Aorta (tissue), 5 donors: ENCODE results near the gene C9orf152. TPM values are rescaled to one million over a fixed set of nuclear protein-coding genes. Genes with fewer than 3 reads are reported as not detected.
"Not testable (repeated sequence)": the region's sequence is repeated elsewhere in the genome, so short reads cannot be mapped to it uniquely, and the experiment has no call there.

ENCODE experiments used
- ATAC-seq: fragments of 200-7000 bp; cut with Tn5 transposase; one replicate; pipeline ENCODE4 v1.9.1; 2022; ENCODE audit warnings: moderate library complexity; ENCODE audit not compliant: low FRiP score
- DNase-seq, 2 donors: peaks; one replicate each; pipeline ENCODE4 v3.0.0-alpha.2; 2020
- H3K27ac ChIP-seq, 2 donors: one replicate each; pipeline ENCODE4 v1.5.1; 2013; ENCODE audit warnings: low read length in 2 of 2, mild to moderate bottlenecking in 2 of 2, moderate library complexity in 2 of 2, control low read depth in 1 of 2, inconsistent platforms in 1 of 2, low read depth in 1 of 2
- H3K27me3 ChIP-seq, 2 donors: one replicate each; pipeline ENCODE4 v1.6.1; 2013; ENCODE audit warnings: control low read depth in 1 of 2, low read length in 1 of 2, mild to moderate bottlenecking in 1 of 2, moderate library complexity in 1 of 2; ENCODE audit not compliant: insufficient read depth in 2 of 2, control insufficient read depth in 1 of 2
- H3K36me3 ChIP-seq, 2 donors: one replicate each; pipeline ENCODE4 v1.6.1; 2013; ENCODE audit warnings: control low read depth in 1 of 2, low read length in 1 of 2, mild to moderate bottlenecking in 1 of 2; ENCODE audit not compliant: insufficient read depth in 2 of 2, control insufficient read depth in 1 of 2
- H3K4me1 ChIP-seq, 2 donors: one replicate each; pipeline ENCODE4 v1.6.1; 2013; ENCODE audit warnings: low read length in 2 of 2, control low read depth in 1 of 2, mild to moderate bottlenecking in 1 of 2, moderate library complexity in 1 of 2; ENCODE audit not compliant: insufficient read depth in 2 of 2, control insufficient read depth in 1 of 2
- H3K4me3 ChIP-seq, 2 donors: one replicate each; pipeline ENCODE4 v1.5.1; 2013; ENCODE audit warnings: low read length in 2 of 2, control low read depth in 1 of 2, mild to moderate bottlenecking in 1 of 2
- H3K9me3 ChIP-seq: one replicate; pipeline ENCODE4 v1.6.1; 2013; ENCODE audit warnings: mild to moderate bottlenecking, low read length; ENCODE audit not compliant: control insufficient read depth
- WGBS, 2 donors: extraction: QIAGEN DNeasy Blood & Tissue Kit; methylation state at CpG; one replicate each; pipeline ENCODE4 v1.1.7; 2013; 5-methylcytosine and 5-hydroxymethylcytosine counted together
- intact Hi-C, 2 donors: fragments of 100-400 bp; cut with DNase I; formaldehyde crosslinking; loops; one replicate each; pipeline versions ENCODE4 v1.14.2 to v1.15.0; 2022
- polyA plus RNA-seq, 2 donors: library from polyadenylated mRNA; stranded (reverse); fragments of 200-250 nt; gene quantifications; one replicate each; pipeline ENCODE4 v1.2.3, GENCODE V29; 2013
- total RNA-seq, 2 donors: library from RNA; stranded (reverse); fragmentation: NEBNext Ultra II Directional; extraction: Animal tissue kit (Norgen Biotek cat#: 25700); gene quantifications; one replicate each; pipeline ENCODE4 v1.2.1, GENCODE V29; 2021
- donor health status: healthy with polysubstance abuse.
- donor health status: Bipolar disorder and iron deficiency.
- donor health status: DM: no; HTN: no; CAD: no.
- donor health status: DM: no; HTN: no; CAD: no.
- donor health status: DM: yes; HTN: yes; CAD: no.

Gene C9orf152
- total and polyA plus RNA-seq, 4 donors, result 0.38 to 3.1 TPM; not detected in 2

DNA sequence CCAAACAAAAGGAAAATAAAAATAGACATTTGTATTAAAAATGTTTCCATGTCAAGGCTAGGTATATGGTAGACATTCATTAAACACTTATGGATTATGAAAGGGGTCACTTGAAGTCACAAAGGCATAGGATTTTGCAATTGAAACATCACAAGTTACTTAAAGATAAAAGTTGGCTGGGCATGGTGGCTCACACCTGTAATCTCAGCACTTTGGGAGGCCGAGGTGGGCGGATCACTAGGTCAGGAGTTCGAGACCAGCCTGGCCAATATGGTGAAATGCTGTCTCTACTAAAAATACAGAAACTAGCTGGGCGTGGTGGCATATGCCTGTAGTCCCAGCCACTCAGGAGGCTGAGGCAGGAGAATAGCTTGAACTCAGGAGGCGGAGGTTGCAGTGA, 43.8 kb upstream of the C9orf152 start:
- H3K4me1 ChIP-seq, ATAC-seq, H3K4me3 ChIP-seq, intact Hi-C loops, H3K9me3 ChIP-seq, H3K36me3 ChIP-seq, H3K27me3 ChIP-seq, H3K27ac ChIP-seq, DNase-seq: not testable (repeated sequence)
- WGBS, 2 donors, result 97 to 98% methylated on average over 5 of the region's 5 CpGs

DNA sequence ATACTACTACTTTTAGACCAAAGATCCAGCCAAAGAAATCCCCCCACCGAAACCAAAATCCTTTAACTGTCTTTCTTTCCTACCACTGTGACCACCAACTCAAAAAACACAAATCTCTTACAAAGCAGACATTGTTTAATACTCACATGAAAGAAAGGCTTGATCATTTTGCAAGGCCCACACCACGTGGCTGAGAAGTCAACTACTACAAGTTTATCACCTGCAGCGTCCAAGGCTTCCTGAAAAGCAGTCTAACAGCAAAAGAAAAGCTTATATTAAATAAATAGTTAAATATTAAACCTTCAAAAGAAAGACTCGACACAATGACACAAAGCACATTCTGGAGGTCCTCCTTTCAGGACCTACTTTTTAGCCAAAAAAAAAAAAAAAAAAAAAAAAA, 43.3 kb upstream of the C9orf152 start:
- intact Hi-C loops, result no loop called here
- Histone ChIP-seq H3K9me3 (no peaks in the 10 kb centered on the region), H3K27me3 (no peaks in the 10 kb centered on the region), H3K36me3 (peaks cover 0 to 5% of the 10 kb centered on the region in 2 donors), H3K4me1 (peaks cover 0 to 3% of the 10 kb centered on the region in 2 donors), H3K27ac (no peak overlapping the region), H3K4me3 (no peak overlapping the region)
- DNase-seq (no peak), ATAC-seq (no peak)
- WGBS, 2 donors, result 88 to 90% methylated on average over 4 of the region's 4 CpGs

DNA sequence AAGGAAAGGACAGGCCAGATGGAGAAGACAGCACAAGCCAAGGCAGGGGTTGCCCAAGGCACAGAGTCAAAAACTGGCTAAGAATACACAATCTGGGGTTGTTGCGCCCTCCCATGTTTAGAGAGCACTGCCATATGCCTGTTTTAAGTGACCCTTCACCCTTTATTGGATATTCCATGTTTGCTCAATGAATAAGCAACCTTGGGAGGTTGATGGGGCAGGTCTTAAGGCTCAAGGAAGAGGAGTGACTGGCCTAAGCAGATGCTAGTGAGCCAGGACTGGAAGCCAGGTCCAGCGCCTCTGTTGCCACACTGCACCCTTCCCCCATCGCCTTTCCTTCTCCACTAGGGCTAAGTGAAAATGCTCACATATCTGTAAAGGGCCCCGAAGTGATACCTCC, 41.6 kb upstream of the C9orf152 start:
- Histone ChIP-seq H3K27me3 (no peaks in the 10 kb centered on the region), H3K4me1 (peaks cover 0 to 2% of the 10 kb centered on the region in 2 donors), H3K36me3 (peaks cover 0 to 5% of the 10 kb centered on the region in 2 donors), H3K27ac (no peak overlapping the region), H3K4me3 (no peak overlapping the region), H3K9me3 (no peaks in the 10 kb centered on the region)
- intact Hi-C loops, result no loop called here
- ATAC-seq, result no peak
- WGBS, 2 donors, result 96 to 98% methylated on average over 4 of the region's 4 CpGs
- no peak for DNase-seq

DNA sequence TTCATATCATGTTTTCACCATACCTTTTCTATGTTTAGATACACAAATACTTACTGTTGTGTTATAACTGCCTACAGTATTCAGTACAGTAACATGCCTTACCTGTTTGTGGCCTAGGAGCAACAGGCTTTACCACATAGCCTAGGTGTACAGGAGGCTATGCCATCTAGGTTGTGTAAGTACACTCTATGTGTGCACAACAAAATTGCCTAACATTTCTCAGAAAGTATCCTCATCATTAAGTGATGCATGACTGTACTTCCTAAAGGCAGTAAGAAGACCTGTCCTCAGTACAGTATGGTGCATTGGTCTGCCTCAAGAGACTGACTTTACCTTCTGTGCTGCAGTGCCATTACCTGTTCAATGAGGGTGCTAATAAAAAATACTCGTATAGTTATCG, 40.4 kb upstream of the C9orf152 start:
- Histone ChIP-seq H3K27ac (no peak overlapping the region), H3K4me1 (no peaks in the 10 kb centered on the region), H3K36me3 (peaks cover 0 to 6% of the 10 kb centered on the region in 2 donors), H3K9me3 (no peaks in the 10 kb centered on the region), H3K4me3 (no peak overlapping the region), H3K27me3 (no peaks in the 10 kb centered on the region)
- intact Hi-C loops, result no loop called here
- DNase-seq (no peak), ATAC-seq (no peak)
- 93 to 95% methylated on average over 2 of the region's 2 CpGs for WGBS, 2 donors

DNA sequence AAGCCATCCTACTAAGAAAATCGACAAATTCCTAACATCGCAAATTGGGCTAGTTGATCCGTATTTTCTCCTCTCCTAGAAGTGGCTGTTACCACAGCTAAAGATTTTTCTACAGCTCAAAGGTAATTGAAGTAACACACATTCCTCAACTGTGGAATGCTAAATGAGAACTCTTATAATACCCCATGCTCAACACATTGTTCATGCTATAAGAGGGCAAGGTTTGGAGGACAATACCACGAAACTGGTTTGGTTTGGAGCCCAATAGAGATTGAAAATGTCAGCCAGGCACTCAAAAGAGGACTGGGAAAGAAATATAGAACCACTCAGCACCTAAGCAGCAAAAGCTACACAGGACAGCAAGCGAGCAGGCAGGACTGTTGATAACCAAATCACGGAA, 38.3 kb upstream of the C9orf152 start:
- no peak overlapping the region for H3K27ac ChIP-seq
- ATAC-seq (no peak), DNase-seq (no peak)
- no peaks in the 10 kb centered on the region for H3K4me1 ChIP-seq
- H3K4me3 ChIP-seq, result no peak overlapping the region
- H3K9me3 ChIP-seq, result no peaks in the 10 kb centered on the region
- intact Hi-C loops, result no loop called here
- H3K36me3 ChIP-seq, result peaks cover 0 to 9% of the 10 kb centered on the region in 2 donors
- 95 to 96% methylated on average over 6 of the region's 6 CpGs for WGBS, 2 donors
- no peaks in the 10 kb centered on the region for H3K27me3 ChIP-seq

DNA sequence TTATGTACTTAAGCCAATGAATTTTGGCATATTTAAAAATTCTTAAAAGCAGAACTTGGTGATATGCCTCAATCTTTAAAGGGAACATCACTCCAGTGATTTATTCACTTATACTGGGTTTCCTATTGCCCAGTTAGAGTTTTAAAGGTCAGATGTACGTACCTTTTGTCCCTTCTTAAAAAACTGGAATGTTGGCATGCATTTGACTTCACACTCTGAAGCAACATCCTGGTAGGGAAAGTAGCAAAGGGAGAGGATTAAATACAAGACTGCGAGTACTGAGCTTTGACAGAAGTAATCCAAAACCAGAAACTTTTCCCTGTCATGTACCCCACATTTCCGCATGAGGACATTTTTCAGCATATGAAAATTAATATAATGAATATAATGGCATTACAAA, 36.7 kb upstream of the C9orf152 start:
- no peak for ATAC-seq
- H3K4me3 ChIP-seq, result no peak overlapping the region
- no peak for DNase-seq
- no peak overlapping the region for H3K27ac ChIP-seq
- intact Hi-C loops, result no loop called here
- H3K36me3 ChIP-seq, result peaks cover 0 to 6% of the 10 kb centered on the region in 2 donors
- no peaks in the 10 kb centered on the region for H3K9me3 ChIP-seq
- H3K27me3 ChIP-seq, result no peaks in the 10 kb centered on the region
- WGBS, 2 donors, result 52 to 65% methylated on average over 3 of the region's 3 CpGs
- H3K4me1 ChIP-seq, result no peaks in the 10 kb centered on the region

DNA sequence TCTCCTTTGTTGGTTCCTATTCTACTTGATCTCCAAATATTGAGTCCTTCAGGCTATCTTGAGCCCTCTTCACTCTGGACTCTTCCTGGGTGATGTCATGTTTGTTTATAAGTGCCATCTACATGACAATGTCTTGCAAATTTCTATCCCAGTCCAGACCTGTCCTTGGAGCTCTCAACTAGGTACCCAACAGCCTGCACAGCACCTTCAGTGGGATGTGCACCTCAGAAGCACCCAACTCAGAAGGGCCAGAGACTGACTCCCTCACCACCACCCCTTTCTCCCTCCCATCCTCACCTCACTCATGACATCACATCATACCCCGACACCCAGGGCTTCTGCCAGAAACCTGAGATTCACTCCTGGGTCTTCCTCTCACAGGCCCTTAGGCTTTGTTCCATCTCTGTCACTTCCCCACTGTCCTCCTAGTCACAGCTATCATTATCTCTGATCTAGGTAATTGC, 33.9 kb upstream of the C9orf152 start:
- DNase-seq (no peak), ATAC-seq (peak; percentile 33)
- no peaks in the 10 kb centered on the region for H3K27me3 ChIP-seq
- peaks cover 0 to 4% of the 10 kb centered on the region in 2 donors for H3K36me3 ChIP-seq
- WGBS, 2 donors, result 96 to 100% methylated on average over 1 of the region's 1 CpG
- H3K9me3 ChIP-seq, result no peaks in the 10 kb centered on the region
- no peak overlapping the region for H3K27ac ChIP-seq
- no peaks in the 10 kb centered on the region for H3K4me1 ChIP-seq
- intact Hi-C loops, result no loop called here
- H3K4me3 ChIP-seq, result no peak overlapping the region

DNA sequence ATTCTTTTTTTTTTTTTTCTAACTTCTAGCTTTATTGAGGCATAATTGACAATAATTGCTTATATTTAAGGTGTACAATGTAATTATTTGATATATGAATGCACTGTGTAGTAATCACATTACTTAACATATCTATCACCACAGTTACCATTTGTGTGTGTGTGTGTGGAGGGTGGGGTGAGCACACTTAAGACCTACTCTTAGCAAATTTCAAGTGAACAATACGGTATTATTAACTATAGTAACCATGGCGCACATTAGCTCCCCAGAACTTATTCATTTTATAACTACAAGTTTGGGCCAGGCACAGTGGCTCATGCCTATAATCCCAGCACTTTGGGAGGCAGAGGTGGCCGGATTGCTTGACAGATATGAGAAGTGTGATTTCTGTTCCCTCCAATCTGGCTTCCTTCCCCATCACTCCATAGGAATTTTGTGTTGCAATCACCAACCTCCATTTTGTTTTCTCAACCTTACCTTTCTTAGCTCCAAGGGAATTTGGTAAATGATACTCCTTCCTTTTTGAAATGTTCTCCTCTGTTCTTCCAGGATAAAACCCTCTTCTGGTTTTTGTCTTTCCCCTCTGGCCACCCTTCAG, 33.4 kb upstream of the C9orf152 start:
- Histone ChIP-seq H3K4me3 (no peak overlapping the region), H3K36me3 (peaks cover 0 to 4% of the 10 kb centered on the region in 2 donors), H3K4me1 (no peaks in the 10 kb centered on the region), H3K27me3 (no peaks in the 10 kb centered on the region), H3K27ac (no peak overlapping the region), H3K9me3 (no peaks in the 10 kb centered on the region)
- intact Hi-C loops, result no loop called here
- no peak for ATAC-seq
- WGBS, 2 donors, result 92 to 96% methylated on average over 3 of the region's 3 CpGs
- DNase-seq, result no peak

DNA sequence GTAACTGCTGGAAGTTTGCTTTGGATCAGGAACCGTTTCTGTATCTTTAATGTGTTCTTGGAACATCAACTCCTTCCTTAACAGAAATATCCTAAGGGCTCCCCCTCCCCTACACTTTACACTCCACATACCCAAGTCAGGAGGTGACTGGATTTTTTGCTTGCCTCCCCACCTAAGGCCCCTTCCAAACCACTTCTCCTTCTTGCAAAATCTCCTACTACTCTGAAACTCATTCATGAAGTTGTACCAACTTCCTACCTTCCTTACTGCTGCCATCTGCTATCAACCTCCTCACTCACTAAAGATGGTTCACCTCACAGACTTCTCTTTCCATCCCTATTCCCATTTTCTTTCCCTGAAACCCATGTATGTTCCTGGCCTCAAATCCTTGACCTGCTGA, 32.2 kb upstream of the C9orf152 start:
- H3K36me3 ChIP-seq, result peaks cover 0 to 4% of the 10 kb centered on the region in 2 donors
- DNase-seq (no peak), ATAC-seq (no peak)
- no peaks in the 10 kb centered on the region for H3K27me3 ChIP-seq
- peaks cover 2% of the 10 kb centered on the region for H3K9me3 ChIP-seq
- no peaks in the 10 kb centered on the region for H3K4me1 ChIP-seq
- no peak overlapping the region for H3K27ac ChIP-seq
- intact Hi-C loops, result no loop called here
- WGBS, 2 donors, result 7 to 12% methylated on average over 1 of the region's 1 CpG
- H3K4me3 ChIP-seq, result no peak overlapping the region
